Esophagus squamous epithelium (tissue), 5 donors: ENCODE measurements around the gene SYT2. TPM values are rescaled to one million over a fixed set of nuclear protein-coding genes. Genes with fewer than 3 reads are reported as not detected.

Experiments used
- DNase-seq: peaks from one replicate; lab custom pipeline; 2025; lab: John Stamatoyannopoulos, UW
- H3K27ac ChIP-seq, 4 donors: fragments of 200-600 bp; sonication (generic); one replicate each; pipeline ENCODE4 v1.5.1; 2016 to 2019; ENCODE audit warnings: mild to moderate bottlenecking in 1 of 4
- H3K27me3 ChIP-seq, 4 donors: fragments of 200-600 bp; sonication (generic); 1 replicate in 3 of 4; 2 replicates in 1 of 4; pipeline versions ENCODE4 v1.5.1 to v1.6.0; 2017 to 2021; ENCODE audit warnings: antibody characterized with exemption in 1 of 4
- H3K36me3 ChIP-seq, 3 donors: fragments of 200-600 bp; sonication (generic); one replicate each; pipeline ENCODE4 v1.5.1; 2016 to 2019
- H3K4me1 ChIP-seq, 3 donors: fragments of 200-600 bp; sonication (generic); one replicate each; pipeline ENCODE4 v1.5.1; 2017 to 2019
- H3K4me3 ChIP-seq, 4 donors: fragments of 200-600 bp; sonication (generic); 1 replicate in 3 of 4; 2 replicates in 1 of 4; pipeline ENCODE4 v1.5.1; 2016 to 2019; ENCODE audit warnings: mild to moderate bottlenecking in 2 of 4, moderate library complexity in 1 of 4
- H3K9me3 ChIP-seq, 3 donors: fragments of 200-600 bp; sonication (generic); one replicate each; pipeline ENCODE4 v1.5.1; 2016 to 2019
- CTCF ChIP-seq, 6 experiments: fragments of 450-650 bp in 4 of 6; fragments of 200-600 bp in 2 of 6; sonication (generic) in 2 of 6; IDR thresholded peaks; one replicate each; pipeline ENCODE4 v1.5.1; 2016 to 2019; ENCODE audit warnings: antibody characterized with exemption in 6 of 6, mild to moderate bottlenecking in 4 of 6, moderate library complexity in 4 of 6
- POLR2A ChIP-seq, 4 donors: fragments of 450-650 bp; IDR thresholded peaks; one replicate each; pipeline ENCODE4 v1.6.1; 2017; ENCODE audit warnings: antibody characterized with exemption in 4 of 4, mild to moderate bottlenecking in 4 of 4, moderate library complexity in 3 of 4
- WGBS, 2 donors: methylation state at CpG; one replicate each; pipeline ENCODE4 v1.1.5; 2018; 5-methylcytosine and 5-hydroxymethylcytosine counted together
- intact Hi-C: fragments of 100-400 bp; cut with DNase I; formaldehyde crosslinking; loops from one replicate; pipeline ENCODE4 v1.15.0; 2022
- total RNA-seq, 4 donors: library from RNA; depleted of rRNA; stranded (reverse); fragments of >200 nt; gene quantifications; one replicate each; pipeline ENCODE4 v1.1.0, GENCODE V29; 2016
- donor health status: DM: yes; HTN: yes; CAD: no.

The SYT2 gene
- not detected for total RNA-seq

GRCh38 chr1:202710070-202711045, at the start of gene SYT2:
TSS of gene SYT2 (minus strand) at chr1:202710454. CDS start at chr1:202605772, 104,682 bp downstream.
- 24 to 51% methylated on average over 3 to 12 of the region's 64 CpGs for WGBS, 2 donors

GRCh38 chr1:202756391-202756790, 46.1 kb upstream of the SYT2 start:
- Histone ChIP-seq H3K4me3 (no peak overlapping the region), H3K27ac (no peak overlapping the region), H3K9me3 (no peaks in the 10 kb centered on the region), H3K27me3 (no peaks in the 10 kb centered on the region), H3K4me1 (no peaks in the 10 kb centered on the region), H3K36me3 (peaks cover 22 to 100% (median 27%) of the 10 kb centered on the region in 3 donors)
- no peak for TF ChIP-seq CTCF (IDR thresholded peaks at IDR 0.05)
- WGBS, 2 donors: 85 to 93% methylated on average over 2 of the region's 2 CpGs
- intact Hi-C loops: loop anchor here (10.0 kb wide), 1 partner anchor 98 kb away; no protein-coding TSS in a partner anchor
- DNase-seq: no peak

More at GRCh38 chr1:202710070-202711045, at the start of gene SYT2:
- no peak for DNase-seq
- H3K36me3 ChIP-seq: no peaks in the 10 kb centered on the region
- no peak within 1 kb of the TSS for H3K27ac ChIP-seq
- H3K9me3 ChIP-seq: no peaks in the 10 kb centered on the region
- no peak for TF ChIP-seq POLR2A (IDR thresholded peaks at IDR 0.05)
- no peak for TF ChIP-seq CTCF (IDR thresholded peaks at IDR 0.05)
- intact Hi-C loops: loop anchor here (10.0 kb wide), 2 partner anchors 366 to 526 kb away; partner anchors contain the start of genes PPP1R12B and UBE2T
- peaks cover 13 to 87% (median 19%) of the 10 kb centered on the region in 4 donors for H3K27me3 ChIP-seq
- peaks cover 11 to 28% (median 16%) of the 10 kb centered on the region in 3 donors for H3K4me1 ChIP-seq
- peak within 1 kb of the TSS; percentile 9 to 54 (median 29) for H3K4me3 ChIP-seq

- no peaks in the 10 kb centered on the region for H3K27me3 ChIP-seq
- no peaks in the 10 kb centered on the region for H3K9me3 ChIP-seq
- peaks cover 22 to 100% (median 27%) of the 10 kb centered on the region in 3 donors for H3K36me3 ChIP-seq
- no peaks in the 10 kb centered on the region for H3K4me1 ChIP-seq
- no peak for TF ChIP-seq POLR2A (IDR thresholded peaks at IDR 0.05)
- TF ChIP-seq CTCF (IDR thresholded peaks at IDR 0.05): no peak
- H3K27ac ChIP-seq: no peak overlapping the region
- 93 to 94% methylated on average over 2 of the region's 2 CpGs for WGBS, 2 donors
- DNase-seq: no peak
- no peak overlapping the region for H3K4me3 ChIP-seq
- intact Hi-C loops: loop anchor here (10.0 kb wide), 1 partner anchor 101 kb away; no protein-coding TSS in a partner anchor
Observed at GRCh38 chr1:202754293-202754692, 44.0 kb upstream of the SYT2 start.

GRCh38 chr1:202752774-202753173, 42.5 kb upstream of the SYT2 start:
- DNase-seq: no peak
- H3K27me3 ChIP-seq: no peaks in the 10 kb centered on the region
- H3K27ac ChIP-seq: no peak overlapping the region
- H3K9me3 ChIP-seq: no peaks in the 10 kb centered on the region
- no peaks in the 10 kb centered on the region for H3K4me1 ChIP-seq
- 41 to 51% methylated on average over 3 of the region's 3 CpGs for WGBS, 2 donors
- intact Hi-C loops: loop anchor here (10.0 kb wide), 1 partner anchor 102 kb away; no protein-coding TSS in a partner anchor
- H3K4me3 ChIP-seq: no peak overlapping the region
- TF ChIP-seq POLR2A (IDR thresholded peaks at IDR 0.05) (no peak), CTCF (IDR thresholded peaks at IDR 0.05) (no peak)
- peaks cover 18 to 100% (median 22%) of the 10 kb centered on the region in 3 donors for H3K36me3 ChIP-seq

GRCh38 chr1:202750761-202751160, 40.5 kb upstream of the SYT2 start:
- Histone ChIP-seq H3K27ac (no peak overlapping the region), H3K36me3 (peaks cover 12 to 100% (median 23%) of the 10 kb centered on the region in 3 donors), H3K4me1 (no peaks in the 10 kb centered on the region), H3K4me3 (no peak overlapping the region), H3K9me3 (no peaks in the 10 kb centered on the region), H3K27me3 (no peaks in the 10 kb centered on the region)
- no peak for DNase-seq
- TF ChIP-seq POLR2A (IDR thresholded peaks at IDR 0.05): no peak
- peak in 2 of 6 experiments; percentile 7 to 24 for TF ChIP-seq CTCF (IDR thresholded peaks at IDR 0.05)
- intact Hi-C loops: loop anchor here (10.0 kb wide), 1 partner anchor 104 kb away; no protein-coding TSS in a partner anchor
- WGBS, 2 donors: 65 to 87% methylated on average over 1 of the region's 1 CpG
